Gastrocnemius medialis (tissue), 4 donors: ENCODE data around the gene PGA5.

ENCODE experiments used
- POLR2A ChIP-seq, 2 donors: fragments of 450-650 bp; IDR thresholded peaks; one replicate each; pipeline ENCODE4 v1.6.1; 2017; ENCODE audit warnings: antibody characterized with exemption in 2 of 2, mild to moderate bottlenecking in 2 of 2, moderate library complexity in 2 of 2
- TF ChIP-seq, protein P1 (sequence below), 5 experiments: fragments of 450-650 bp in 3 of 5; fragments of 200-600 bp in 2 of 5; sonication (generic) in 2 of 5; IDR thresholded peaks in 4 of 5; conservative IDR thresholded peaks in 1 of 5; 1 replicate in 4 of 5; 2 replicates in 1 of 5; pipeline ENCODE4 v1.5.1; 2016 to 2019; ENCODE audit warnings: antibody characterized with exemption in 5 of 5, mild to moderate bottlenecking in 3 of 5, moderate library complexity in 3 of 5

GRCh38 chr11:61281581-61282250, 40.7 kb downstream of the PGA5 start:
- TF ChIP-seq, protein P1, sequence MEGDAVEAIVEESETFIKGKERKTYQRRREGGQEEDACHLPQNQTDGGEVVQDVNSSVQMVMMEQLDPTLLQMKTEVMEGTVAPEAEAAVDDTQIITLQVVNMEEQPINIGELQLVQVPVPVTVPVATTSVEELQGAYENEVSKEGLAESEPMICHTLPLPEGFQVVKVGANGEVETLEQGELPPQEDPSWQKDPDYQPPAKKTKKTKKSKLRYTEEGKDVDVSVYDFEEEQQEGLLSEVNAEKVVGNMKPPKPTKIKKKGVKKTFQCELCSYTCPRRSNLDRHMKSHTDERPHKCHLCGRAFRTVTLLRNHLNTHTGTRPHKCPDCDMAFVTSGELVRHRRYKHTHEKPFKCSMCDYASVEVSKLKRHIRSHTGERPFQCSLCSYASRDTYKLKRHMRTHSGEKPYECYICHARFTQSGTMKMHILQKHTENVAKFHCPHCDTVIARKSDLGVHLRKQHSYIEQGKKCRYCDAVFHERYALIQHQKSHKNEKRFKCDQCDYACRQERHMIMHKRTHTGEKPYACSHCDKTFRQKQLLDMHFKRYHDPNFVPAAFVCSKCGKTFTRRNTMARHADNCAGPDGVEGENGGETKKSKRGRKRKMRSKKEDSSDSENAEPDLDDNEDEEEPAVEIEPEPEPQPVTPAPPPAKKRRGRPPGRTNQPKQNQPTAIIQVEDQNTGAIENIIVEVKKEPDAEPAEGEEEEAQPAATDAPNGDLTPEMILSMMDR (IDR thresholded peaks at IDR 0.05 in 4 of 5, conservative IDR thresholded peaks at IDR 0.05 in 1 of 5) = no peak
- TF ChIP-seq POLR2A (IDR thresholded peaks at IDR 0.05) = no peak
